Prostate gland (tissue), 2 donors: ENCODE results near the gene TESMIN.

Experiments used
- POLR2A ChIP-seq: fragments of 450-650 bp; IDR thresholded peaks from one replicate; pipeline ENCODE4 v1.6.1; 2016; ENCODE audit warnings: antibody characterized with exemption, mild to moderate bottlenecking
- POLR2AphosphoS5 ChIP-seq: sonication (generic); formaldehyde crosslinking; IDR thresholded peaks from one replicate; pipeline ENCODE4 v1.6.1; 2017; ENCODE audit warnings: antibody characterized with exemption
- TF ChIP-seq, protein P1 (sequence below), 4 experiments: fragments of 200-600 bp in 2 of 4; fragments of 450-650 bp in 2 of 4; sonication (generic) in 2 of 4; IDR thresholded peaks; 1 replicate in 3 of 4; 2 replicates in 1 of 4; pipeline ENCODE4 v1.5.1; 2016 to 2019; ENCODE audit warnings: antibody characterized with exemption in 4 of 4, mild to moderate bottlenecking in 2 of 4, moderate library complexity in 2 of 4

DNA sequence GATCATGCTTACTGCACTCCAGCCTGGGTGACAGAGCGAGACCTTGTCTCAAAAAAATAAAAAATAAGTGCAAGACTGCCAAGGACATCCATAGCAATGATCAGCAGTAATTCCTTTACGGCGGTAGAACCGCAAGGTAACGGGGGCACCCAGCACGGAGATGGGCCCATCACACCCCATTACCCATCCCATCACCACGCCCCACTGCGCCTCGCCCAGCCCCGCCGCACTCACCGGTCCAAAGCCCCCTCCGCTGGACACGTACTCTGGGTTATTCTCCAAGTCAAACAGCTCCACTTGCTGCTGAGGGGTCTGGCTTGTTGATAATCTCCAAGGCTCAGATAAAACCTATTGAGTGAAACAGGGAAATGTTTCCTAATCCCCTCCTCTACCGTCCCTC is 8.7 kb upstream of the TESMIN start:
- TF ChIP-seq, protein P1, sequence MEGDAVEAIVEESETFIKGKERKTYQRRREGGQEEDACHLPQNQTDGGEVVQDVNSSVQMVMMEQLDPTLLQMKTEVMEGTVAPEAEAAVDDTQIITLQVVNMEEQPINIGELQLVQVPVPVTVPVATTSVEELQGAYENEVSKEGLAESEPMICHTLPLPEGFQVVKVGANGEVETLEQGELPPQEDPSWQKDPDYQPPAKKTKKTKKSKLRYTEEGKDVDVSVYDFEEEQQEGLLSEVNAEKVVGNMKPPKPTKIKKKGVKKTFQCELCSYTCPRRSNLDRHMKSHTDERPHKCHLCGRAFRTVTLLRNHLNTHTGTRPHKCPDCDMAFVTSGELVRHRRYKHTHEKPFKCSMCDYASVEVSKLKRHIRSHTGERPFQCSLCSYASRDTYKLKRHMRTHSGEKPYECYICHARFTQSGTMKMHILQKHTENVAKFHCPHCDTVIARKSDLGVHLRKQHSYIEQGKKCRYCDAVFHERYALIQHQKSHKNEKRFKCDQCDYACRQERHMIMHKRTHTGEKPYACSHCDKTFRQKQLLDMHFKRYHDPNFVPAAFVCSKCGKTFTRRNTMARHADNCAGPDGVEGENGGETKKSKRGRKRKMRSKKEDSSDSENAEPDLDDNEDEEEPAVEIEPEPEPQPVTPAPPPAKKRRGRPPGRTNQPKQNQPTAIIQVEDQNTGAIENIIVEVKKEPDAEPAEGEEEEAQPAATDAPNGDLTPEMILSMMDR (IDR thresholded peaks at IDR 0.05): no peak
- no peak for TF ChIP-seq POLR2A
- no peak for TF ChIP-seq POLR2AphosphoS5
